ENCODE data around the gene PBX2.

PBX2 gene

DNA sequence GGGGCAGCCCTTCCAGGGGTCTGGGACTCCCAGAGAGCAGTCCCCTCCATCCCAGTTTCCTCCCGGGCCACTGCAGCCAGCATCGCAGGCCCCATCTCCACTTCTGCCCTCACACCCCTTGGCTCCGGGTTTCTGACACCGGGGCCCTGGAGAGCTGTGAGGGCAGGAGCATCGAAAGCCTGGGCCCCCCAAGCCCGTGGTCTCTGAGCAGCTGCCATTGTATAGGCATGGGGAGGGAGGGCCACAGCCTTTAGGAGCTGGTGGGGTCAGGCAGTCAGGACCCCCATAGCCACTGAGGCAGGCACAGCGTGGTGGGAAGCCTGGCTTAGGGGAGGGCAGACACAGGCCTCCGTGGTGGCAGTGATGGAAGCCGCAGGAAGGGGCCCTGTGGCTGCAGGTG is 12.2 kb upstream of the PBX2 start:
- no peak overlapping the region for H3K4me3 ChIP-seq (ENCODE audit: low read length)
- TF ChIP-seq, protein P1, sequence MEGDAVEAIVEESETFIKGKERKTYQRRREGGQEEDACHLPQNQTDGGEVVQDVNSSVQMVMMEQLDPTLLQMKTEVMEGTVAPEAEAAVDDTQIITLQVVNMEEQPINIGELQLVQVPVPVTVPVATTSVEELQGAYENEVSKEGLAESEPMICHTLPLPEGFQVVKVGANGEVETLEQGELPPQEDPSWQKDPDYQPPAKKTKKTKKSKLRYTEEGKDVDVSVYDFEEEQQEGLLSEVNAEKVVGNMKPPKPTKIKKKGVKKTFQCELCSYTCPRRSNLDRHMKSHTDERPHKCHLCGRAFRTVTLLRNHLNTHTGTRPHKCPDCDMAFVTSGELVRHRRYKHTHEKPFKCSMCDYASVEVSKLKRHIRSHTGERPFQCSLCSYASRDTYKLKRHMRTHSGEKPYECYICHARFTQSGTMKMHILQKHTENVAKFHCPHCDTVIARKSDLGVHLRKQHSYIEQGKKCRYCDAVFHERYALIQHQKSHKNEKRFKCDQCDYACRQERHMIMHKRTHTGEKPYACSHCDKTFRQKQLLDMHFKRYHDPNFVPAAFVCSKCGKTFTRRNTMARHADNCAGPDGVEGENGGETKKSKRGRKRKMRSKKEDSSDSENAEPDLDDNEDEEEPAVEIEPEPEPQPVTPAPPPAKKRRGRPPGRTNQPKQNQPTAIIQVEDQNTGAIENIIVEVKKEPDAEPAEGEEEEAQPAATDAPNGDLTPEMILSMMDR (conservative IDR thresholded peaks at IDR 0.05; ENCODE audit: low read depth, low read length), result no peak
- DNase-seq (ENCODE audit: low read depth), result no peak

DNA sequence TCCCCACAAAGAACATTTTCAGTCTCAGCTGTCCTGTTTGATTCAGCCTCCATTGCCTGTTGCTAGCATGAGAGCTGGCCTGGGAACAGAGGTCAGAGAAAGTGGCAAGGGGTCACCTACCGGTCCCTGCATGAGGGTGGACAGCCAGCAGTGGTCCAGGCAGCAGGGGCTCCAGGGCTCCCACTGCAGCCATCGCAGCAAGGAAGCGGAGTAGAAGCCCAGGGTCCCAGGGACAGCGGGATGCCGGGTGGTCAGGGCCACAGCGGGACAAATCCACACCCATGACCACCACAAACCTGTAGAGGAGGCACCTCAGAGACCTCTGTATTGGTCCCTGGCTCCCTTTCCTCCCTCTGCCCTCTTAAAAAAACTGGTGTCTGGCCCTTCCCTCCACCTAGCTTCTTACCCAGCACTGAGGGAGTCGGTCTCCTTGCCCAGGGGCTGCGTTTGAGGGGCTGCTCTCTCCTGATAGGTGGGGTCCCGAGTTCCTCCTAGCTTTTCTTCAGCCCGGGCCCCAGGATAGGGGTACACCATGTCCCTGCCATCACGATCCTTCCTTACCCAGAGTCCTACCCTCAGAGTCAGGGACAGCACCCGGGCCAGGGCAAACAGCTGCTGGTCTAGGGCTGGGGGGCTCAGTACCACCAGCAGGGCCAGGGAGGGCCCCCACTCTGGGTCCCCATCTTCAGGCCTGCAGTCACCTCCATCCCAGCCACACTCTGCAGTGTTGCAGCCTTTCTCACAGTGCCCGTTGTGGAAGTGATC is 10.9 kb upstream of the PBX2 start:
- H3K4me3 ChIP-seq (ENCODE audit: low read length), result no peak overlapping the region
- no peak for DNase-seq (ENCODE audit: low read depth)
- TF ChIP-seq, protein P1 (conservative IDR thresholded peaks at IDR 0.05; ENCODE audit: low read depth, low read length), result no peak

GRCh38 chr6:32198866-32199265 is 8.9 kb upstream of the PBX2 start:
- no peak for DNase-seq (ENCODE audit: low read depth)
- no peak overlapping the region for H3K4me3 ChIP-seq (ENCODE audit: low read length)
- TF ChIP-seq, protein P1 (conservative IDR thresholded peaks at IDR 0.05; ENCODE audit: low read depth, low read length), result no peak

GRCh38 chr6:32198345-32198696 is 8.3 kb upstream of the PBX2 start:
- no peak for DNase-seq (ENCODE audit: low read depth)
- H3K4me3 ChIP-seq (ENCODE audit: low read length), result no peak overlapping the region
- TF ChIP-seq, protein P1 (conservative IDR thresholded peaks at IDR 0.05; ENCODE audit: low read depth, low read length), result no peak

DNA sequence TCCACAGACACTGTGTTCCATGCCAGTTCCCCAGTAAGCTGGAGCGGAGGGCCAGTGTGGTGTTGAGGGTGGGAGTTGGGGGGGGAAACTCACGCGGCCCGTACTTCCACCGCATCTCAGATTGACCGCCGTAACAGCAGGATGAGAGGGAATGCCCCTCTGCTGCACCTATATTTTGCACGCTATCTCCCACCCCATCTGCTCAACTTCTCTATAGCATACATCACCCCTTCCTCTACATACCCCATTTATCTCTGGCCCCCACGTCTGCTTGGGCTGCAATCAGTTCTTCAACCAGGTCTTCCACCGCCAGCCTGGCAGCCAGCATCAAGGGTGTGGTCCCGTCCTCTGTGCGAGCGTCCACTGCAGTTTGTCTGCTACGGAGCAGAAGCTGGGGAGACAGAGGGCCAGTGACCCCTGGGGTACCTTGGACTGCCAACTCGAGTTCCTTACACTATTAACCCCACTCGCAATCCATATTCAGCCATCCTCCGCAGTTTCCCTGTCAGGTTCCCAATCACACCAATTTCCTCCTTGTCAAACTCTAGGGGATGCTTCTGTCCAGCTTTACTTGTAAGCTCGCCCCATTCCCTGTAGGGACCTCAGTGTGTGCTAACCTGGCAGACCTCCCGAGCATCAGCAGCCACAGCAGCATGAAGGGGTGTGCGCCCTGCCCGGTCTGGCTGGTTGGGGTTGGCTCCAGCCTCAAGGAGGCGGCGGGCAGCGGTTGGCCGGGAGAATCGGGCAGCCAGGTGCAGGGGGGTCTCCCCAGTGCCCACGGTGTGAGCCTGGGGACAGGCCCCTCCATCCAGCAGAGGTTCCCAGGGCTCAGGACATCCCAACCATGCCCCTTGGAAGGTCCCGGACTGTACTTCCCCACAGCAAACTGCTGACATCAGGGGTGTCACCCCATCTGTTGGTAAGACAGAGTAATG is 6.9 kb upstream of the PBX2 start:
- TF ChIP-seq, protein P1 (conservative IDR thresholded peaks at IDR 0.05; ENCODE audit: low read depth, low read length), result peak; percentile 8
- no peak for DNase-seq (ENCODE audit: low read depth)
- H3K4me3 ChIP-seq (ENCODE audit: low read length), result peak overlapping the region; percentile 88

GRCh38 chr6:32195902-32196681 is 6.1 kb upstream of the PBX2 start:
- TF ChIP-seq, protein P1 (conservative IDR thresholded peaks at IDR 0.05; ENCODE audit: low read depth, low read length), result no peak
- DNase-seq (ENCODE audit: low read depth), result peak; percentile 84
- peak overlapping the region; percentile 88 for H3K4me3 ChIP-seq (ENCODE audit: low read length)

All from retinal pigment epithelial cell (primary cell).